Gastroesophageal sphincter (tissue), 4 donors: ENCODE results near the gene AKAP9. TPM values are rescaled to one million over a fixed set of nuclear protein-coding genes. Genes with fewer than 3 reads are reported as not detected.
A peak's percentile ranks its signal among the peaks of the same experiment; 100 is the strongest.

Experiments used
- ATAC-seq: fragments of 150-250 bp; one replicate; pipeline ENCODE4 v1.9.1; 2016; ENCODE audit warnings: mild to moderate bottlenecking, moderate library complexity
- H3K27ac ChIP-seq, 4 donors: fragments of 200-600 bp; sonication (generic) in 3 of 4; 1 replicate in 3 of 4; 2 replicates in 1 of 4; pipeline ENCODE4 v1.5.1; 2016 to 2019
- H3K27me3 ChIP-seq: fragments of 200-600 bp; sonication (generic); one replicate; pipeline ENCODE4 v1.5.1; 2019
- H3K36me3 ChIP-seq, 2 donors: fragments of 200-600 bp; sonication (generic); one replicate each; pipeline ENCODE4 v1.5.1; 2019; ENCODE audit warnings: control low read depth in 1 of 2
- H3K4me1 ChIP-seq, 3 donors: fragments of 200-600 bp; sonication (generic); 1 replicate in 2 of 3; 2 replicates in 1 of 3; pipeline ENCODE4 v1.5.1; 2016 to 2019; ENCODE audit warnings: control low read depth in 2 of 3
- H3K4me3 ChIP-seq, 2 donors: fragments of 200-600 bp; sonication (generic); one replicate each; pipeline ENCODE4 v1.5.1; 2019; ENCODE audit warnings: mild to moderate bottlenecking in 1 of 2, moderate library complexity in 1 of 2
- H3K9me3 ChIP-seq, 3 donors: fragments of 200-600 bp; sonication (generic); one replicate each; pipeline ENCODE4 v1.5.1; 2017 to 2019; ENCODE audit warnings: control low read depth in 2 of 3
- CTCF ChIP-seq, 4 experiments: fragments of 200-600 bp in 2 of 4; fragments of 450-650 bp in 2 of 4; sonication (generic) in 1 of 4; IDR thresholded peaks; one replicate each; pipeline ENCODE4 v1.5.1; 2017 to 2019; ENCODE audit warnings: antibody characterized with exemption in 4 of 4, mild to moderate bottlenecking in 2 of 4, moderate library complexity in 2 of 4
- EP300 ChIP-seq: sonication (generic); formaldehyde crosslinking; IDR thresholded peaks from one replicate; pipeline ENCODE4 v1.6.1; 2017; ENCODE audit warnings: antibody characterized with exemption, mild to moderate bottlenecking
- POLR2A ChIP-seq, 2 donors: fragments of 450-650 bp; IDR thresholded peaks; one replicate each; pipeline ENCODE4 v1.6.1; 2017; ENCODE audit warnings: antibody characterized with exemption in 2 of 2, mild to moderate bottlenecking in 2 of 2, moderate library complexity in 1 of 2
- POLR2AphosphoS5 ChIP-seq: sonication (generic); formaldehyde crosslinking; IDR thresholded peaks from one replicate; pipeline ENCODE4 v1.6.1; 2017; ENCODE audit warnings: antibody characterized with exemption
- WGBS, 2 donors: methylation state at CpG; one replicate each; pipeline ENCODE4 v1.1.5; 2018; ENCODE audit warnings: low coverage in 1 of 2; 5-methylcytosine and 5-hydroxymethylcytosine counted together
- total RNA-seq, 4 donors: library from RNA; depleted of rRNA; stranded (reverse); fragments of >200 nt; gene quantifications; one replicate each; pipeline ENCODE4 v1.1.0, GENCODE V29; 2016

The AKAP9 gene
- total RNA-seq, 4 donors from 2014 or later = 38.5 to 99.0 (median 50.8) TPM

GRCh38 chr7:92044148-92044547, 103.5 kb downstream of the AKAP9 start:
- no peak for ATAC-seq
- Histone ChIP-seq H3K27ac (peak overlapping the region; percentile 58 to 79 (median 75)), H3K9me3 (no peaks in the 10 kb centered on the region), H3K27me3 (no peaks in the 10 kb centered on the region), H3K4me3 (no peak overlapping the region), H3K4me1 (peaks cover 0 to 41% (median 0%) of the 10 kb centered on the region in 3 donors), H3K36me3 (peaks cover 0 to 61% of the 10 kb centered on the region in 2 donors)
- 14 to 37% methylated on average over 3 of the region's 3 CpGs for WGBS, 2 donors
- TF ChIP-seq POLR2AphosphoS5 (no peak), CTCF (IDR thresholded peaks at IDR 0.05) (no peak), EP300 (no peak), POLR2A (IDR thresholded peaks at IDR 0.05) (no peak)

DNA sequence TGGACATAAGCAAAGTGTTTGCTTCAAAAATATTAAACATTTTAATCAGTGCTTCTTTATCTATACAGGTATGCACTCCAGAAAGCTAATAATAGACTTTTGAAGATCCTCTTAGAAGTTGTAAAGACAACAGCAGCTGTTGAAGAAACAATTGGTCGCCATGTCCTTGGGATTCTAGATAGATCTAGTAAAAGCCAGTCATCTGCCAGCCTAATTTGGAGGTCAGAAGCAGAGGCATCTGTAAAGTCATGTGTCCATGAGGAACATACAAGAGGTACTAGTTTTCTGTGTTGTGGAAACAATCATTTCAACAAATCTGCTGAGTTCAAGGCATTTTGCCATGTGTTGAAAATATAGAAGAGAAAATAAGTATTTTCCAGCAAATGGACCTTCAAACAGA, 104.3 kb downstream of the AKAP9 start:
- Histone ChIP-seq H3K9me3 (no peaks in the 10 kb centered on the region), H3K27me3 (no peaks in the 10 kb centered on the region), H3K4me3 (no peak overlapping the region), H3K36me3 (peaks cover 0 to 63% of the 10 kb centered on the region in 2 donors), H3K4me1 (peaks cover 0 to 41% (median 0%) of the 10 kb centered on the region in 3 donors), H3K27ac (peak overlapping the region in 2 of 4 donors; percentile 74 to 76)
- no peak for TF ChIP-seq POLR2A (IDR thresholded peaks at IDR 0.05)
- no peak for TF ChIP-seq POLR2AphosphoS5
- no peak for TF ChIP-seq EP300
- TF ChIP-seq CTCF (IDR thresholded peaks at IDR 0.05) = no peak
- no peak for ATAC-seq
- 81 to 100% methylated on average over 1 of the region's 1 CpG for WGBS, 2 donors

DNA sequence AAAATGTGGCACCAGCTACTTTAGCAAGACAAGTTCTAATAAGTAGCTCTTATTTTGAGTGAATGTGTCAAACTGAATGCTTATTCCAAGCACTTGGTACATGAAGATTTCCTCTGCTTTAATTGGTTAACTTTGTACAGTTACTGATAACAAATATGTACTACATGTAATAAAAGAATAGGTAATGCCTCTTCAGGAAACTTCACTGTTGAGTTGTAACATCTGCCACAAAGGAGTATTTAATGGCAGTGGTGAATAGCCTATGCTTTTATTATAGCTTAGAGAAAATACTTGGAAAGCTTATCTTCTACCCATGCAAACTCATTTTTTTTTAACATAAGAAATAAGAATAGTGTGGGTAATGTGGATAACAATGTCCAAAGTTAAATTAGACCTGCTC, 111.0 kb downstream of the AKAP9 start:
- Histone ChIP-seq H3K9me3 (no peaks in the 10 kb centered on the region), H3K4me1 (peaks cover 0 to 6% (median 0%) of the 10 kb centered on the region in 3 donors), H3K27ac (no peak overlapping the region), H3K4me3 (no peak overlapping the region), H3K27me3 (no peaks in the 10 kb centered on the region), H3K36me3 (peaks cover 0 to 56% of the 10 kb centered on the region in 2 donors)
- ATAC-seq = no peak
- TF ChIP-seq POLR2A (IDR thresholded peaks at IDR 0.05) (no peak), CTCF (IDR thresholded peaks at IDR 0.05) (no peak), EP300 (no peak), POLR2AphosphoS5 (no peak)

DNA sequence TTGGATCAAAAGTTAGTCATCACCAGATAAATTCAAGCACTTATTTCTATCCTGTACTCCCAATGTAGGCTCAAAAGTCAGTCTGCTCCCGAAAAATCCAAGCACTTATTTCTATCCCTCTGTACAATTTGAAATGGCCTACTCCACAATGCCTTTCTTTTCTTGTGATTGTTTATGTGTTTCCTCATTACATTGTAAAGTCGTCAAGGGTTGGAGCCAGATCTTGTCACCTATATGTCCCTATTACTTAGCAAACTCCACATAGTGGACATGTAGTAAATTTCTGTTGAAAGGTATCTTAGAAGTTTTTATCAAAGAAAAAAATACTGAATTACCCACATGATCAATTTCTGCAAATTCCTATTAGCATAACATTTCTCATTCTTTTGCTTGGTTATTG, 111.5 kb downstream of the AKAP9 start:
- no peaks in the 10 kb centered on the region for H3K27me3 ChIP-seq
- 75 to 80% methylated on average over 2 of the region's 2 CpGs for WGBS, 2 donors
- ATAC-seq = no peak

More for the DNA sequence above, 111.5 kb downstream of the AKAP9 start:
- Histone ChIP-seq H3K36me3 (peaks cover 0 to 51% of the 10 kb centered on the region in 2 donors), H3K9me3 (no peaks in the 10 kb centered on the region), H3K27ac (no peak overlapping the region), H3K4me3 (no peak overlapping the region), H3K4me1 (peaks cover 0 to 10% (median 2%) of the 10 kb centered on the region in 3 donors)
- TF ChIP-seq CTCF (IDR thresholded peaks at IDR 0.05) (no peak), EP300 (no peak), POLR2A (IDR thresholded peaks at IDR 0.05) (no peak), POLR2AphosphoS5 (no peak)
